ENCODE results near the gene TLCD2. TPM values are rescaled to one million over a fixed set of nuclear protein-coding genes. Genes with fewer than 3 reads are reported as not detected.
A peak's percentile ranks its signal among the peaks of the same experiment; 100 is the strongest.

TLCD2 gene
- total and polyA plus RNA-seq, 2 of the 13 experiments (the other 11 are each of a cell fraction or from before 2014, with no cell fraction given) = 0.90 to 1.1 TPM

GRCh38 chr17:1684378-1685189 lies 25.6 kb downstream of the TLCD2 start, which contains the start of gene PRPF8 (continued):
- TF ChIP-seq DMTF1 (CRISPR knock-in tag; IDR thresholded peaks at IDR 0.05) (no peak), ZNF383 (CRISPR knock-in tag; IDR thresholded peaks at IDR 0.05; ENCODE audit: borderline replicate concordance) (no peak), E2F1 (CRISPR knock-in tag; IDR thresholded peaks at IDR 0.05) (peak; percentile 76; the same call in 1 of the 2 replicates), REST (IDR thresholded peaks at IDR 0.05; ENCODE audit: borderline replicate concordance in 1 of 2, low read depth in 1 of 2, low read length in 2 of 2) (no peak), HIVEP1 (CRISPR knock-in tag; IDR thresholded peaks at IDR 0.05) (peak; percentile 15; the same call in 1 of the 2 replicates), ZNF296 (CRISPR knock-in tag; conservative IDR thresholded peaks at IDR 0.05) (no peak), ZBTB21 (CRISPR knock-in tag; IDR thresholded peaks at IDR 0.05) (no peak), ATF5 (CRISPR knock-in tag; IDR thresholded peaks at IDR 0.05; ENCODE audit: low read depth) (0 out of 2 replicates have a peak, but pooled peaks have one; percentile 80), ZNF749 (CRISPR knock-in tag; IDR thresholded peaks at IDR 0.05; ENCODE audit: borderline replicate concordance) (no peak), RBFOX2 (IDR thresholded peaks at IDR 0.05; ENCODE audit: low read depth, low read length) (peak; percentile 98), IRF2 (CRISPR knock-in tag; IDR thresholded peaks at IDR 0.05) (peak; percentile 77; the same call in 1 of the 2 replicates), ZNF430 (CRISPR knock-in tag; IDR thresholded peaks at IDR 0.05) (peak; percentile 57; the same call in 1 of the 2 replicates), NFYC (CRISPR knock-in tag; IDR thresholded peaks at IDR 0.05) (peak; percentile 96), ZNF496 (CRISPR knock-in tag; IDR thresholded peaks at IDR 0.05; ENCODE audit: insufficient replicate concordance) (no peak), KLF16 (CRISPR knock-in tag; IDR thresholded peaks at IDR 0.05) (peak in 1 of 2 experiments; percentile 77; a peak in 1 of 4 replicates), ZNF788 (CRISPR knock-in tag; IDR thresholded peaks at IDR 0.05; ENCODE audit: borderline replicate concordance) (peak; percentile 33; the same call in 1 of the 2 replicates), RCOR2 (CRISPR knock-in tag; IDR thresholded peaks at IDR 0.05) (no peak), TIGD3 (CRISPR knock-in tag; IDR thresholded peaks at IDR 0.05; ENCODE audit: borderline replicate concordance) (no peak), ARNTL (CRISPR knock-in tag; IDR thresholded peaks at IDR 0.05) (no peak)

All from HepG2 (cell line).